Nephron (organoid): ENCODE data around the gene KRTAP10-7.

Source experiments
- H3K27ac Mint-ChIP-seq, 3 experiments: 2 replicates each; pipeline ENCODE4 v1.8.0; 2020; ENCODE audit warnings: mixed read lengths in 3 of 3, mild to moderate bottlenecking in 2 of 3, moderate library complexity in 1 of 3
- H3K27me3 Mint-ChIP-seq: 2 replicates; pipeline ENCODE4 v1.8.0; 2021; ENCODE audit warnings: low read depth, mild to moderate bottlenecking, moderate library complexity, mixed read lengths
- H3K36me3 Mint-ChIP-seq: 2 replicates; pipeline ENCODE4 v1.8.0; 2020; ENCODE audit warnings: low read depth, mixed read lengths
- H3K4me1 Mint-ChIP-seq: 2 replicates; pipeline ENCODE4 v1.8.0; 2020; ENCODE audit warnings: mixed read lengths
- H3K4me3 Mint-ChIP-seq, 3 experiments: 2 replicates each; pipeline ENCODE4 v1.8.0; 2020; ENCODE audit warnings: mild to moderate bottlenecking in 3 of 3, mixed read lengths in 3 of 3, moderate library complexity in 2 of 3
- H3K9me3 Mint-ChIP-seq: 2 replicates; pipeline ENCODE4 v1.8.0; 2020; ENCODE audit warnings: mixed read lengths
- CTCF ChIP-seq, 3 experiments: fragments of 200-600 bp; sonication (generic); IDR thresholded peaks; one replicate each; pipeline ENCODE4 v1.5.0; 2021; ENCODE audit warnings: antibody characterized with exemption in 3 of 3; ENCODE audit not compliant: unreplicated experiment in 3 of 3

The KRTAP10-7 gene

DNA sequence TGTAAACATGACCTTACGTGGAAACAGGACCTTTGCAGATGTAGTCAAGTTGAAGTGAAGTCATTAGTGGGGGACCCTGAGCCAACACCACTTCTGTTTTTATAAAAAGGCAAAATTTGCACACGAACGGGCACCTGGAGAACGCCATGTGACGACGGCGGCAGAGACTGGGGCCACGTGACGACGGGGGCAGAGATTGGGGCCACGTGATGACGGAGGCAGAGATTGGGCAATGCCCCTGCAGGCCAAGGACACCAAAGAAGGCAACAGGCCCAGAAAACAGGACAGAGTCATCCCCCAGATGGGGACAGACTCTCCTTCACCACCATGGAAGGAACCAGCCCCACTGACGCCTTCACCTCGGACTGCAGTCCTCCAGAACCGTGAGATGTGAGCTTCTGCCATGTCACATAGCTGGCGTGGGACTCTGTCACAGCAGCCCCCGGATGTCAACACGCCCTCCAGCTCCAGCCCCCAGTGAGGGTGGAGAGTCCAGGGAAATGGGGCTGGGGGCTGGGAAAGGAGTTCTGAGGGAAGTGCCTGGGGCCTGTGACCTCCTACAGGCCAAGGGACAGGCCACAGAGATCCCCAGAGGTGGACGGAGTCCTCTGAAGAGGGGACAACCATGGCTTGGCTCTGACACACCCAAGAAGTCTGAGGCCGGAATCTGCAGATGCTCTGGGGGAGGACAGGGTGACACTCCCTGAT lies 50.0 kb downstream of the KRTAP10-7 start:
- Mint-ChIP-seq H3K9me3 (peaks cover 17% of the 10 kb centered on the region), H3K4me3 (no peak overlapping the region), H3K4me1 (peaks cover 11% of the 10 kb centered on the region), H3K27ac (no peak overlapping the region), H3K27me3 (peaks cover 18% of the 10 kb centered on the region), H3K36me3 (peaks cover 3% of the 10 kb centered on the region)
- TF ChIP-seq CTCF (IDR thresholded peaks at IDR 0.05; ENCODE audit: unreplicated experiment in 3 of 3) = no peak

GRCh38 chr21:44650973-44651675 lies 50.7 kb downstream of the KRTAP10-7 start:
- peaks cover 11% of the 10 kb centered on the region for H3K4me1 Mint-ChIP-seq
- no peak for TF ChIP-seq CTCF (IDR thresholded peaks at IDR 0.05; ENCODE audit: unreplicated experiment in 3 of 3)
- H3K36me3 Mint-ChIP-seq = peaks cover 3% of the 10 kb centered on the region
- H3K4me3 Mint-ChIP-seq = no peak overlapping the region
- no peak overlapping the region for H3K27ac Mint-ChIP-seq
- peaks cover 17% of the 10 kb centered on the region for H3K9me3 Mint-ChIP-seq
- peaks cover 18% of the 10 kb centered on the region for H3K27me3 Mint-ChIP-seq
